Measurements from ENCODE around the gene MUCL1.
"Not testable (repeated sequence)": the region's sequence is repeated elsewhere in the genome, so short reads cannot be mapped to it uniquely, and the experiment has no call there.

GRCh38 chr12:54882597-54882996 lies 28.3 kb downstream of the MUCL1 start:
- not testable (repeated sequence) for TF ChIP-seq POLR2A, CTCF, EP300 (IDR thresholded peaks at IDR 0.05)

Data from upper lobe of left lung (tissue), 4 donors.